GM12878 (cell line): Measurements from ENCODE around the gene NME7. TPM values are rescaled to one million over a fixed set of nuclear protein-coding genes. Genes with fewer than 3 reads are reported as not detected.
A peak's percentile ranks its signal among the peaks of the same experiment; 100 is the strongest.

Experiments used
- ATAC-seq: fragments of 200-7000 bp; cut with Tn5 transposase; 3 replicates; pipeline ENCODE4 v1.9.1; 2020; ENCODE audit warnings: mild to moderate bottlenecking, moderate library complexity
- BruUV-seq: library from RNA; stranded (reverse); fragments of 400-500 nt; replicated peaks from 2 replicates; lab custom pipeline; 2021; lab: Mats Ljungman, UMichigan
- CTCF ChIA-PET: fragments of 300-600 bp; sonication (Branson Sonifier 250); formaldehyde crosslinking; extraction: SDS; loops from one replicate; lab custom pipeline; 2021; ENCODE audit warnings: inconsistent platforms; lab: Yijun Ruan, JAX
- POLR2A ChIA-PET: fragments of 350-600 bp; formaldehyde crosslinking; extraction: SDS; loops from one replicate; lab custom pipeline; 2021; ENCODE audit warnings: inconsistent platforms; lab: Charles Lee
- RAD21 ChIA-PET: fragments of 300-600 bp; sonication (Branson Sonifier 250); formaldehyde crosslinking; loops from one replicate; lab custom pipeline; 2023; ENCODE audit warnings: antibody characterized with exemption; ENCODE audit not compliant: unreplicated experiment; lab: Charles Lee
- SMC1A ChIA-PET: fragments of 300-600 bp; sonication (Branson Sonifier 250); formaldehyde crosslinking; loops from one replicate; lab custom pipeline; 2023; ENCODE audit not compliant: unreplicated experiment, uncharacterized antibody; lab: Charles Lee
- DNase-seq: peaks from one replicate; pipeline ENCODE4 v3.0.0-alpha.2; 2011; ENCODE audit warnings: low read depth, low spot score
- FAIRE-seq: peaks from 3 replicates; lab custom pipeline; 2011; peaks lifted over from hg19 to GRCh38; lab: Jason Lieb, UNC
- H2AFZ ChIP-seq: 2 replicates; pipeline ENCODE4 v1.6.0; 2011; ENCODE audit warnings: low read depth, low read length, control low read depth; ENCODE audit not compliant: control insufficient read depth
- H3K27ac ChIP-seq: 2 replicates; pipeline ENCODE4 v1.5.1; 2011; ENCODE audit warnings: control low read depth; ENCODE audit not compliant: control insufficient read depth, insufficient read depth
- H3K27me3 ChIP-seq, 2 experiments: replicated peaks in 1 of 2; 2 replicates each; pipeline versions ENCODE4 v1.6.0 to v1.6.1; 2011; ENCODE audit warnings: low read length in 1 of 2; ENCODE audit not compliant: control insufficient read depth in 2 of 2, insufficient read depth in 2 of 2
- H3K36me3 ChIP-seq, 2 experiments: 2 replicates each; pipeline ENCODE4 v1.5.1; 2011; ENCODE audit warnings: low read length in 1 of 2; ENCODE audit not compliant: control insufficient read depth in 2 of 2, insufficient read depth in 2 of 2
- H3K4me1 ChIP-seq: 2 replicates; pipeline ENCODE4 v1.6.1; 2011; ENCODE audit warnings: mild to moderate bottlenecking, low read length, moderate library complexity, mixed read lengths; ENCODE audit not compliant: control insufficient read depth, insufficient read depth
- H3K4me2 ChIP-seq: 2 replicates; pipeline ENCODE4 v1.6.0; 2011; ENCODE audit warnings: control low read depth; ENCODE audit not compliant: control insufficient read depth, insufficient read depth
- H3K4me3 ChIP-seq: fragments of 200-600 bp; sonication (generic); 2 replicates; pipeline ENCODE4 v1.5.1; 2016
- H3K79me2 ChIP-seq: 2 replicates; pipeline ENCODE4 v1.6.0; 2011; ENCODE audit warnings: low read length; ENCODE audit not compliant: control insufficient read depth, insufficient read depth
- H3K9ac ChIP-seq: 2 replicates; pipeline ENCODE4 v1.8.0; 2011; ENCODE audit warnings: low read length, control low read depth, mixed read lengths; ENCODE audit not compliant: control insufficient read depth, insufficient read depth
- H3K9me3 ChIP-seq: replicated peaks from 3 replicates; pipeline ENCODE4 v1.5.1; 2011; ENCODE audit warnings: mild to moderate bottlenecking, low read length; ENCODE audit not compliant: control insufficient read depth, insufficient read depth
- H4K20me1 ChIP-seq: 2 replicates; pipeline ENCODE4 v1.6.0; 2011; ENCODE audit not compliant: control insufficient read depth, insufficient read depth
- ATF3 ChIP-seq: IDR thresholded peaks from 2 replicates; pipeline ENCODE4 v1.6.1; 2011; ENCODE audit warnings: low read depth, mild to moderate bottlenecking, low read length, moderate library complexity, borderline replicate concordance; ENCODE audit errors: extremely low read depth
- ATF7 ChIP-seq: fragments of 450-650 bp; IDR thresholded peaks from 2 replicates; pipeline ENCODE4 v1.6.1; 2016; ENCODE audit warnings: low read depth, mild to moderate bottlenecking
- BACH1 ChIP-seq: fragments of 450-650 bp; IDR thresholded peaks from 2 replicates; pipeline ENCODE4 v1.6.1; 2017; ENCODE audit warnings: mild to moderate bottlenecking, borderline replicate concordance
- BMI1 ChIP-seq: fragments of 450-650 bp; IDR thresholded peaks from 2 replicates; pipeline ENCODE4 v1.6.1; 2016; ENCODE audit warnings: mild to moderate bottlenecking, moderate library complexity, borderline replicate concordance
- E2F8 ChIP-seq: fragments of 450-650 bp; IDR thresholded peaks from 2 replicates; pipeline ENCODE4 v1.6.1; 2018; ENCODE audit warnings: mild to moderate bottlenecking, low read depth, moderate library complexity; ENCODE audit not compliant: partially characterized antibody
- JUND ChIP-seq: IDR thresholded peaks from 2 replicates; pipeline ENCODE4 v1.6.1; 2012; ENCODE audit warnings: low read depth, mild to moderate bottlenecking, low read length, improper control_type of control experiment, moderate library complexity
- MEF2B ChIP-seq: fragments of 450-650 bp; IDR thresholded peaks from 2 replicates; pipeline ENCODE4 v1.6.1; 2018; ENCODE audit warnings: mild to moderate bottlenecking, moderate library complexity; ENCODE audit not compliant: partially characterized antibody, poor library complexity, severe bottlenecking
- MYC ChIP-seq: IDR thresholded peaks from 2 replicates; pipeline ENCODE4 v1.6.1; 2011; ENCODE audit warnings: mild to moderate bottlenecking, low read length, moderate library complexity, inconsistent platforms; ENCODE audit not compliant: insufficient read depth, insufficient replicate concordance, insufficient read length, severe bottlenecking
- POLR2AphosphoS2 ChIP-seq: IDR thresholded peaks from 2 replicates; pipeline ENCODE4 v1.6.1; 2011; ENCODE audit warnings: low read depth, mild to moderate bottlenecking, low read length, improper control_type of control experiment, moderate library complexity
- RAD51 ChIP-seq: fragments of 450-650 bp; IDR thresholded peaks from 2 replicates; pipeline ENCODE4 v1.6.1; 2016; ENCODE audit warnings: moderate library complexity, mild to moderate bottlenecking, inconsistent platforms
- SPI1 ChIP-seq: IDR thresholded peaks from 2 replicates; pipeline ENCODE4 v1.6.1; 2011; ENCODE audit warnings: low read depth, mild to moderate bottlenecking, low read length, moderate library complexity, borderline replicate concordance; ENCODE audit not compliant: insufficient read depth
- USF1 ChIP-seq: IDR thresholded peaks from 2 replicates; pipeline ENCODE4 v1.6.1; 2011; ENCODE audit warnings: borderline replicate concordance, low read depth, mild to moderate bottlenecking, moderate library complexity, mixed read lengths, low read length; ENCODE audit not compliant: insufficient read depth; ENCODE audit errors: extremely low read length
- ZNF384 ChIP-seq: IDR thresholded peaks from 2 replicates; pipeline ENCODE4 v1.6.1; 2012; ENCODE audit warnings: low read depth, mild to moderate bottlenecking, low read length, improper control_type of control experiment, borderline replicate concordance
- ZNF687 ChIP-seq: fragments of 450-650 bp; IDR thresholded peaks from 2 replicates; pipeline ENCODE4 v1.6.1; 2017; ENCODE audit warnings: mild to moderate bottlenecking, moderate library complexity
- WGBS: methylation state at CpG from one replicate; pipeline ENCODE4 v1.1.6; 2016; ENCODE audit warnings: low lambda C conversion rate; ENCODE audit not compliant: insufficient replicate concordance, insufficient coverage; ENCODE audit errors: missing lambda C conversion rate; 5-methylcytosine and 5-hydroxymethylcytosine counted together
- in situ Hi-C: fragments of 300-500 bp; cut with MboI; formaldehyde crosslinking; loops from 9 replicates; pipeline ENCODE4 v1.14.3; 2018; ENCODE audit warnings: mixed read lengths
- intact Hi-C: fragments of 100-400 bp; cut with micrococcal nuclease; formaldehyde crosslinking; loops from one replicate; pipeline ENCODE4 v1.14.2; 2022; ENCODE audit not compliant: unreplicated experiment
- polyA plus RNA-seq, 11 experiments: library from polyadenylated mRNA; depleted of rRNA in 4 of 11; unstranded in 6 of 11; stranded (reverse) in 5 of 11; fragments of >200 nt; fragmentation: Nextera tagmentation in 4 of 11; fragmentation: Illumina TruSeq in 1 of 11; extraction: Ambion mirVana in 4 of 11; extraction: Trizol in 1 of 11; gene quantifications; 1 replicate in 1 of 11; 2 replicates in 10 of 11; pipeline versions ENCODE4 v1.2.1 to v1.2.3, GENCODE V29; 2011 to 2016; ENCODE audit warnings: inconsistent platforms in 2 of 11, missing spikeins in 2 of 11, low read depth in 1 of 11
- total RNA-seq, 4 experiments: library from RNA; depleted of rRNA in 3 of 4; stranded (reverse); fragments of >200 nt in 3 of 4; fragmentation: Illumina TruSeq in 1 of 4; extraction: Trizol in 1 of 4; gene quantifications; 2 replicates each; pipeline versions ENCODE4 v1.2.1 to v1.2.3, GENCODE V29; 2013 to 2021

NME7 gene
- total and polyA plus RNA-seq, 10 of the 15 experiments (the other 5 are each of a cell fraction or from before 2014, with no cell fraction given): 1.5 to 15.6 (median 7.2) TPM

GRCh38 chr1:169108223-169108622 lies 259.4 kb downstream of the NME7 start:
- H3K27me3 ChIP-seq: peaks cover 2 to 6% of the 10 kb centered on the region in 2 experiments; a peak in 2 of 4 replicates
- BruUV-seq: no TSS peak
- peak overlapping the region; percentile 86; the same call in 1 of the 2 replicates for H3K4me3 ChIP-seq
- ATAC-seq (no peak), FAIRE-seq (no peak), DNase-seq (no peak)
- WGBS: 64% methylated on average over 2 of the region's 2 CpGs
- H3K4me2 ChIP-seq: no peak overlapping the region
- ChIA-PET RAD21 (interaction anchor here (0.9 to 6.8 kb wide), 24 partner anchors 9 to 765 kb away, joined by 3 to 135 read pairs (median 7); no protein-coding TSS in a partner anchor), SMC1A (interaction anchor here (0.7 to 15.1 kb wide), 33 partner anchors 10 to 669 kb away, joined by 3 to 188 read pairs (median 6); no protein-coding TSS in a partner anchor), CTCF (interaction anchor here (0.6 to 9.6 kb wide), 23 partner anchors 11 to 766 kb away, joined by 3 to 100 read pairs (median 6); no protein-coding TSS in a partner anchor), POLR2A (interaction anchor here (0.6 to 7.1 kb wide), 10 partner anchors 9 to 275 kb away, joined by 3 to 69 read pairs (median 3); no protein-coding TSS in a partner anchor)
- intact Hi-C loops (loop anchor here (2.0 to 5.0 kb wide), 6 partner anchors 61 to 505 kb away; no protein-coding TSS in a partner anchor), in situ Hi-C loops (no loop called here)
- H3K4me1 ChIP-seq: peaks cover 3% of the 10 kb centered on the region; the same call in 1 of the 2 replicates
- H3K36me3 ChIP-seq: peaks cover 0 to 4% of the 10 kb centered on the region in 2 experiments; a peak in 1 of 4 replicates
- H3K9ac ChIP-seq: no peak overlapping the region
- no peak overlapping the region for H2AFZ ChIP-seq
- peaks cover 12% of the 10 kb centered on the region for H3K79me2 ChIP-seq
- H3K27ac ChIP-seq: no peak overlapping the region
- H4K20me1 ChIP-seq: no peaks in the 10 kb centered on the region
- H3K9me3 ChIP-seq: no peaks in the 10 kb centered on the region
- TF ChIP-seq ZNF687 (no peak), MEF2B (no peak), BMI1 (no peak), ZNF384 (no peak), USF1 (no peak), BACH1 (no peak), SPI1 (no peak), JUND (no peak), E2F8 (no peak), RAD51 (no peak), ATF7 (no peak), MYC (no peak), ATF3 (no peak), POLR2AphosphoS2 (no peak)
